GM23338 (cell line): Measurements from ENCODE around the gene FN1. TPM values are rescaled to one million over a fixed set of nuclear protein-coding genes. Genes with fewer than 3 reads are reported as not detected.

Experiments used
- ATAC-seq: fragments of 200-7000 bp; cut with Tn5 transposase; 3 replicates; pipeline ENCODE4 v1.9.1; 2020
- DNase-seq: peaks from one replicate; pipeline ENCODE4 v3.0.0-alpha.2; 2015; ENCODE audit warnings: low spot score
- H2AFZ ChIP-seq: fragments of 200-600 bp; sonication (generic); 2 replicates; pipeline ENCODE4 v1.8.0; 2016; ENCODE audit warnings: antibody characterized with exemption, mild to moderate bottlenecking, moderate library complexity
- H3F3A ChIP-seq: fragments of 200-600 bp; sonication (generic); replicated peaks from 2 replicates; pipeline ENCODE4 v1.8.0; 2017; ENCODE audit warnings: antibody characterized with exemption, mixed run types, low read depth
- H3K27ac ChIP-seq: fragments of 200-600 bp; sonication (generic); 2 replicates; pipeline ENCODE4 v1.6.1; 2016; ENCODE audit warnings: low read depth
- H3K27me3 ChIP-seq: fragments of 200-600 bp; sonication (generic); 2 replicates; pipeline ENCODE4 v1.8.0; 2016; ENCODE audit warnings: mild to moderate bottlenecking, mixed run types, moderate library complexity; ENCODE audit not compliant: insufficient read depth
- H3K36me3 ChIP-seq: fragments of 200-600 bp; sonication (generic); 2 replicates; pipeline ENCODE4 v1.8.0; 2016; ENCODE audit warnings: mild to moderate bottlenecking; ENCODE audit not compliant: insufficient read depth
- H3K4me1 ChIP-seq: fragments of 200-600 bp; sonication (generic); 2 replicates; pipeline ENCODE4 v1.8.0; 2016; ENCODE audit warnings: mild to moderate bottlenecking, moderate library complexity; ENCODE audit not compliant: insufficient read depth
- H3K4me2 ChIP-seq: fragments of 200-600 bp; sonication (generic); 2 replicates; pipeline ENCODE4 v1.7.1; 2017; ENCODE audit warnings: mixed run types
- H3K4me3 ChIP-seq: fragments of 200-600 bp; sonication (generic); 2 replicates; pipeline ENCODE4 v1.6.1; 2016; ENCODE audit warnings: mixed run types
- H3K79me2 ChIP-seq: fragments of 200-600 bp; sonication (generic); replicated peaks from 2 replicates; pipeline ENCODE4 v1.8.0; 2017; ENCODE audit warnings: mild to moderate bottlenecking; ENCODE audit not compliant: insufficient read depth
- H3K9me2 ChIP-seq: fragments of 200-600 bp; sonication (generic); 2 replicates; pipeline ENCODE4 v1.8.0; 2017; ENCODE audit not compliant: insufficient read depth
- H4K20me1 ChIP-seq: fragments of 200-600 bp; sonication (generic); replicated peaks from 2 replicates; pipeline ENCODE4 v1.8.0; 2017; ENCODE audit warnings: mild to moderate bottlenecking; ENCODE audit not compliant: insufficient read depth
- H3K27ac Mint-ChIP-seq: 2 replicates; pipeline ENCODE4 v1.8.0; 2020; ENCODE audit warnings: inconsistent platforms, mild to moderate bottlenecking, moderate library complexity, mixed read lengths
- H3K27me3 Mint-ChIP-seq: 3 replicates; pipeline ENCODE4 v1.8.0; 2022; ENCODE audit warnings: low read depth, mild to moderate bottlenecking, moderate library complexity, mixed read lengths, inconsistent platforms; ENCODE audit not compliant: insufficient read depth, poor library complexity
- H3K36me3 Mint-ChIP-seq: 3 replicates; pipeline ENCODE4 v1.8.0; 2021; ENCODE audit warnings: low read depth, mild to moderate bottlenecking, inconsistent platforms, moderate library complexity, mixed read lengths
- H3K4me1 Mint-ChIP-seq: 3 replicates; pipeline ENCODE4 v1.8.0; 2020; ENCODE audit warnings: mild to moderate bottlenecking, inconsistent platforms, mixed read lengths
- H3K4me3 Mint-ChIP-seq: 3 replicates; pipeline ENCODE4 v1.8.0; 2021; ENCODE audit warnings: moderate library complexity, mild to moderate bottlenecking, inconsistent platforms, mixed read lengths
- H3K9me3 Mint-ChIP-seq: 3 replicates; pipeline ENCODE4 v1.8.0; 2020; ENCODE audit warnings: moderate library complexity, mild to moderate bottlenecking, inconsistent platforms, mixed read lengths
- EZH2 ChIP-seq: fragments of 200-600 bp; sonication (generic); IDR thresholded peaks from one replicate; pipeline ENCODE4 v1.8.0; 2017; ENCODE audit warnings: antibody characterized with exemption, mild to moderate bottlenecking, low read depth; ENCODE audit not compliant: unreplicated experiment
- EZH2phosphoT487 ChIP-seq: fragments of 200-600 bp; sonication (generic); IDR thresholded peaks from one replicate; pipeline ENCODE4 v1.8.1; 2018; ENCODE audit warnings: antibody characterized with exemption; ENCODE audit not compliant: unreplicated experiment
- JUNB ChIP-seq: IDR thresholded peaks from one replicate; pipeline ENCODE4 v1.6.1; 2016; ENCODE audit warnings: antibody characterized with exemption; ENCODE audit not compliant: unreplicated experiment
- POLR2AphosphoS5 ChIP-seq: IDR thresholded peaks from 2 replicates; pipeline ENCODE4 v1.6.1; 2016; ENCODE audit warnings: antibody characterized with exemption, low read depth
- ZNF331 ChIP-seq: fragments of 250-450 bp; sonication (Bioruptor Pico); IDR thresholded peaks from 2 replicates; pipeline ENCODE4 v1.5.0; 2020; ENCODE audit warnings: low read depth, mild to moderate bottlenecking, moderate library complexity
- polyA plus RNA-seq: library from polyadenylated mRNA; unstranded; fragments of >200 nt; fragmentation: Nextera tagmentation; extraction: Ambion mirVana; gene quantifications from 2 replicates; pipeline ENCODE4 v1.2.1, GENCODE V29; 2016
- total RNA-seq: library from RNA; depleted of rRNA; stranded (reverse); fragments of >200 nt; shearing (Covaris generic); gene quantifications from 2 replicates; pipeline ENCODE4 v1.2.3, GENCODE V29; 2014
- TF ChIP-seq, protein P1 (sequence below), 2 experiments: fragments of 200-600 bp in 1 of 2; sonication (generic) in 1 of 2; conservative IDR thresholded peaks; 2 replicates each; pipeline versions ENCODE4 v1.5.1 to v1.6.1; 2016 to 2017; ENCODE audit warnings: antibody characterized with exemption in 2 of 2, low read depth in 2 of 2, mild to moderate bottlenecking in 2 of 2, moderate library complexity in 1 of 2
- TF ChIP-seq, protein P2 (sequence below): fragments of 250-450 bp; sonication (Bioruptor Pico); IDR thresholded peaks from 2 replicates; pipeline ENCODE4 v1.5.0; 2020; ENCODE audit warnings: mild to moderate bottlenecking, moderate library complexity
- TF ChIP-seq, protein P3 (sequence below): IDR thresholded peaks from 2 replicates; pipeline ENCODE4 v1.6.1; 2016; ENCODE audit warnings: antibody characterized with exemption

The FN1 gene
- total and polyA plus RNA-seq, 2 experiments from 2014 or later = 79.6 to 255 TPM

DNA sequence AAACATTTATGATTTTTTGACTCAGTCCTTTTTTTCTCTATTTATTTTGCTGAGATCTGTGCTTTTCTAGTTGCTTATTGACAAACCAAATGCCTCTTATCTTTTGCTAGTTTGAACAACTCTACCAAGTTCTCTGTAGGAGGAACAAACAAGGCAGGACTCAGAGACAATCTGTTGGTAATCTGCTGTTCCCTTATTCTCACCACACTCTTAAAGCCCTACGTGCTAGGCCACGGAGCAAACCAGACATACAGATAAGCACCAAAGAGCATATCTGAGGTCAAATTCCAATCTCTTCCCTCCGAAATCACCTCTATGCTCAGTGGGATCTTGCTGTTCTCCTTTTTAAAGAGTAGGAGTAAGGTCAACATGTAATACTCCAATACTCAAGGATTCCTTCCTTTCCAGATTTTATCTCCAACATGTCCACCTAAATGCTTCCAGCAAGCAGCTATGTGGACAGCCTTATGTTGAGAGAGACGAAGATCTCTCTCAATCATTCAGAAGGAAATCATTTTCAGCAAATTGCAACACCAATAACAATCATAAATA, 18.4 kb downstream of the FN1 start:
- peaks cover 32% of the 10 kb centered on the region for H3K36me3 Mint-ChIP-seq
- no peaks in the 10 kb centered on the region for H3F3A ChIP-seq
- H3K36me3 ChIP-seq = peaks cover 35% of the 10 kb centered on the region
- H3K9me2 ChIP-seq = no peaks in the 10 kb centered on the region
- H3K79me2 ChIP-seq = no peaks in the 10 kb centered on the region
- H3K4me1 Mint-ChIP-seq = peaks cover 5% of the 10 kb centered on the region; the same call in 2 of the 3 replicates
- H3K4me3 Mint-ChIP-seq = no peak overlapping the region
- H3K4me3 ChIP-seq = no peak overlapping the region
- no peaks in the 10 kb centered on the region for H3K4me1 ChIP-seq
- no peak for DNase-seq
- no peak overlapping the region for H3K4me2 ChIP-seq
- H3K27ac Mint-ChIP-seq = no peak overlapping the region; the same call in 1 of the 2 replicates
- no peak overlapping the region for H2AFZ ChIP-seq
- TF ChIP-seq EZH2 (no peak), POLR2AphosphoS5 (no peak), EZH2phosphoT487 (no peak), ZNF331 (CRISPR knock-in tag) (no peak), JUNB (no peak)
- TF ChIP-seq, protein P1, sequence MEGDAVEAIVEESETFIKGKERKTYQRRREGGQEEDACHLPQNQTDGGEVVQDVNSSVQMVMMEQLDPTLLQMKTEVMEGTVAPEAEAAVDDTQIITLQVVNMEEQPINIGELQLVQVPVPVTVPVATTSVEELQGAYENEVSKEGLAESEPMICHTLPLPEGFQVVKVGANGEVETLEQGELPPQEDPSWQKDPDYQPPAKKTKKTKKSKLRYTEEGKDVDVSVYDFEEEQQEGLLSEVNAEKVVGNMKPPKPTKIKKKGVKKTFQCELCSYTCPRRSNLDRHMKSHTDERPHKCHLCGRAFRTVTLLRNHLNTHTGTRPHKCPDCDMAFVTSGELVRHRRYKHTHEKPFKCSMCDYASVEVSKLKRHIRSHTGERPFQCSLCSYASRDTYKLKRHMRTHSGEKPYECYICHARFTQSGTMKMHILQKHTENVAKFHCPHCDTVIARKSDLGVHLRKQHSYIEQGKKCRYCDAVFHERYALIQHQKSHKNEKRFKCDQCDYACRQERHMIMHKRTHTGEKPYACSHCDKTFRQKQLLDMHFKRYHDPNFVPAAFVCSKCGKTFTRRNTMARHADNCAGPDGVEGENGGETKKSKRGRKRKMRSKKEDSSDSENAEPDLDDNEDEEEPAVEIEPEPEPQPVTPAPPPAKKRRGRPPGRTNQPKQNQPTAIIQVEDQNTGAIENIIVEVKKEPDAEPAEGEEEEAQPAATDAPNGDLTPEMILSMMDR (conservative IDR thresholded peaks at IDR 0.05; ENCODE audit: low read depth in 2 of 2) = no peak
- TF ChIP-seq, protein P2, sequence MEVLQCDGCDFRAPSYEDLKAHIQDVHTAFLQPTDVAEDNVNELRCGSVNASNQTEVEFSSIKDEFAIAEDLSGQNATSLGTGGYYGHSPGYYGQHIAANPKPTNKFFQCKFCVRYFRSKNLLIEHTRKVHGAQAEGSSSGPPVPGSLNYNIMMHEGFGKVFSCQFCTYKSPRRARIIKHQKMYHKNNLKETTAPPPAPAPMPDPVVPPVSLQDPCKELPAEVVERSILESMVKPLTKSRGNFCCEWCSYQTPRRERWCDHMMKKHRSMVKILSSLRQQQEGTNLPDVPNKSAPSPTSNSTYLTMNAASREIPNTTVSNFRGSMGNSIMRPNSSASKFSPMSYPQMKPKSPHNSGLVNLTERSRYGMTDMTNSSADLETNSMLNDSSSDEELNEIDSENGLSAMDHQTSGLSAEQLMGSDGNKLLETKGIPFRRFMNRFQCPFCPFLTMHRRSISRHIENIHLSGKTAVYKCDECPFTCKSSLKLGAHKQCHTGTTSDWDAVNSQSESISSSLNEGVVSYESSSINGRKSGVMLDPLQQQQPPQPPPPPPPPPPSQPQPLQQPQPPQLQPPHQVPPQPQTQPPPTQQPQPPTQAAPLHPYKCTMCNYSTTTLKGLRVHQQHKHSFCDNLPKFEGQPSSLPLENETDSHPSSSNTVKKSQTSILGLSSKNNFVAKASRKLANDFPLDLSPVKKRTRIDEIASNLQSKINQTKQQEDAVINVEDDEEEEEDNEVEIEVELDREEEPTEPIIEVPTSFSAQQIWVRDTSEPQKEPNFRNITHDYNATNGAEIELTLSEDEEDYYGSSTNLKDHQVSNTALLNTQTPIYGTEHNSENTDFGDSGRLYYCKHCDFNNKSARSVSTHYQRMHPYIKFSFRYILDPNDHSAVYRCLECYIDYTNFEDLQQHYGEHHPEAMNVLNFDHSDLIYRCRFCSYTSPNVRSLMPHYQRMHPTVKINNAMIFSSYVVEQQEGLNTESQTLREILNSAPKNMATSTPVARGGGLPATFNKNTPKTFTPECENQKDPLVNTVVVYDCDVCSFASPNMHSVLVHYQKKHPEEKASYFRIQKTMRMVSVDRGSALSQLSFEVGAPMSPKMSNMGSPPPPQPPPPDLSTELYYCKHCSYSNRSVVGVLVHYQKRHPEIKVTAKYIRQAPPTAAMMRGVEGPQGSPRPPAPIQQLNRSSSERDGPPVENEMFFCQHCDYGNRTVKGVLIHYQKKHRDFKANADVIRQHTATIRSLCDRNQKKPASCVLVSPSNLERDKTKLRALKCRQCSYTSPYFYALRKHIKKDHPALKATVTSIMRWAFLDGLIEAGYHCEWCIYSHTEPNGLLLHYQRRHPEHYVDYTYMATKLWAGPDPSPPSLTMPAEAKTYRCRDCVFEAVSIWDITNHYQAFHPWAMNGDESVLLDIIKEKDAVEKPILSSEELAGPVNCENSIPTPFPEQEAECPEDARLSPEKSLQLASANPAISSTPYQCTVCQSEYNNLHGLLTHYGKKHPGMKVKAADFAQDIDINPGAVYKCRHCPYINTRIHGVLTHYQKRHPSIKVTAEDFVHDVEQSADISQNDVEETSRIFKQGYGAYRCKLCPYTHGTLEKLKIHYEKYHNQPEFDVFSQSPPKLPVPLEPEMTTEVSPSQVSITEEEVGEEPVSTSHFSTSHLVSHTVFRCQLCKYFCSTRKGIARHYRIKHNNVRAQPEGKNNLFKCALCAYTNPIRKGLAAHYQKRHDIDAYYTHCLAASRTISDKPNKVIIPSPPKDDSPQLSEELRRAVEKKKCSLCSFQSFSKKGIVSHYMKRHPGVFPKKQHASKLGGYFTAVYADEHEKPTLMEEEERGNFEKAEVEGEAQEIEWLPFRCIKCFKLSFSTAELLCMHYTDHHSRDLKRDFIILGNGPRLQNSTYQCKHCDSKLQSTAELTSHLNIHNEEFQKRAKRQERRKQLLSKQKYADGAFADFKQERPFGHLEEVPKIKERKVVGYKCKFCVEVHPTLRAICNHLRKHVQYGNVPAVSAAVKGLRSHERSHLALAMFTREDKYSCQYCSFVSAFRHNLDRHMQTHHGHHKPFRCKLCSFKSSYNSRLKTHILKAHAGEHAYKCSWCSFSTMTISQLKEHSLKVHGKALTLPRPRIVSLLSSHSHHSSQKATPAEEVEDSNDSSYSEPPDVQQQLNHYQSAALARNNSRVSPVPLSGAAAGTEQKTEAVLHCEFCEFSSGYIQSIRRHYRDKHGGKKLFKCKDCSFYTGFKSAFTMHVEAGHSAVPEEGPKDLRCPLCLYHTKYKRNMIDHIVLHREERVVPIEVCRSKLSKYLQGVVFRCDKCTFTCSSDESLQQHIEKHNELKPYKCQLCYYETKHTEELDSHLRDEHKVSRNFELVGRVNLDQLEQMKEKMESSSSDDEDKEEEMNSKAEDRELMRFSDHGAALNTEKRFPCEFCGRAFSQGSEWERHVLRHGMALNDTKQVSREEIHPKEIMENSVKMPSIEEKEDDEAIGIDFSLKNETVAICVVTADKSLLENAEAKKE (CRISPR knock-in tag) = no peak
- TF ChIP-seq, protein P3, sequence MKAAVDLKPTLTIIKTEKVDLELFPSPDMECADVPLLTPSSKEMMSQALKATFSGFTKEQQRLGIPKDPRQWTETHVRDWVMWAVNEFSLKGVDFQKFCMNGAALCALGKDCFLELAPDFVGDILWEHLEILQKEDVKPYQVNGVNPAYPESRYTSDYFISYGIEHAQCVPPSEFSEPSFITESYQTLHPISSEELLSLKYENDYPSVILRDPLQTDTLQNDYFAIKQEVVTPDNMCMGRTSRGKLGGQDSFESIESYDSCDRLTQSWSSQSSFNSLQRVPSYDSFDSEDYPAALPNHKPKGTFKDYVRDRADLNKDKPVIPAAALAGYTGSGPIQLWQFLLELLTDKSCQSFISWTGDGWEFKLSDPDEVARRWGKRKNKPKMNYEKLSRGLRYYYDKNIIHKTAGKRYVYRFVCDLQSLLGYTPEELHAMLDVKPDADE = no peak
- H3K9me3 Mint-ChIP-seq = no peaks in the 10 kb centered on the region
- no peak overlapping the region for H3K27ac ChIP-seq
- no peak for ATAC-seq
- no peaks in the 10 kb centered on the region; the same call in 1 of the 2 replicates for H4K20me1 ChIP-seq
- no peaks in the 10 kb centered on the region for H3K27me3 Mint-ChIP-seq
- no peaks in the 10 kb centered on the region for H3K27me3 ChIP-seq
